ENCODE results near the gene FAM162B. TPM values are rescaled to one million over a fixed set of nuclear protein-coding genes. Genes with fewer than 3 reads are reported as not detected.
A peak's percentile ranks its signal among the peaks of the same experiment; 100 is the strongest.
"Not testable (repeated sequence)": the region's sequence is repeated elsewhere in the genome, so short reads cannot be mapped to it uniquely, and the experiment has no call there.

Gene FAM162B
- total RNA-seq, 1 donor from 2014 or later = not detected

GRCh38 chr6:116726947-116727346 is 38.6 kb downstream of the FAM162B start:
- no peaks in the 10 kb centered on the region for H3K27me3 ChIP-seq (ENCODE audit: control insufficient read depth, insufficient read depth, low read length)
- peaks cover 1% of the 10 kb centered on the region for H3K36me3 ChIP-seq (ENCODE audit: control insufficient read depth, insufficient read depth, low read length)
- DNase-seq (ENCODE audit: low read depth) (no peak), FAIRE-seq (no peak)
- no peak for TF ChIP-seq CTCF (IDR thresholded peaks at IDR 0.05; ENCODE audit: insufficient read depth, low read length, severe bottlenecking)
- H3K4me3 ChIP-seq (ENCODE audit: low read depth, low read length) = no peak overlapping the region

- no peak overlapping the region for H3K4me3 ChIP-seq (ENCODE audit: low read depth, low read length)
- H3K27me3 ChIP-seq (ENCODE audit: control insufficient read depth, insufficient read depth, low read length) = no peaks in the 10 kb centered on the region
- DNase-seq (ENCODE audit: low read depth) (no peak), FAIRE-seq (peak; percentile 40)
- no peak for TF ChIP-seq CTCF (IDR thresholded peaks at IDR 0.05; ENCODE audit: insufficient read depth, low read length, severe bottlenecking)
- H3K36me3 ChIP-seq (ENCODE audit: control insufficient read depth, insufficient read depth, low read length) = no peaks in the 10 kb centered on the region
Measured at GRCh38 chr6:116714761-116715160, 50.8 kb downstream of the FAM162B start.

GRCh38 chr6:116714296-116714695 is 51.2 kb downstream of the FAM162B start:
- no peaks in the 10 kb centered on the region for H3K36me3 ChIP-seq (ENCODE audit: control insufficient read depth, insufficient read depth, low read length)
- no peak overlapping the region for H3K4me3 ChIP-seq (ENCODE audit: low read depth, low read length)
- TF ChIP-seq CTCF (IDR thresholded peaks at IDR 0.05; ENCODE audit: insufficient read depth, low read length, severe bottlenecking) = no peak
- FAIRE-seq (no peak), DNase-seq (ENCODE audit: low read depth) (no peak)
- H3K27me3 ChIP-seq (ENCODE audit: control insufficient read depth, insufficient read depth, low read length) = no peaks in the 10 kb centered on the region

- FAIRE-seq (no peak), DNase-seq (ENCODE audit: low read depth) (no peak)
- H3K27me3 ChIP-seq (ENCODE audit: control insufficient read depth, insufficient read depth, low read length) = no peaks in the 10 kb centered on the region
- H3K4me3 ChIP-seq (ENCODE audit: low read depth, low read length) = no peak overlapping the region
- TF ChIP-seq CTCF (IDR thresholded peaks at IDR 0.05; ENCODE audit: insufficient read depth, low read length, severe bottlenecking) = no peak
- no peaks in the 10 kb centered on the region for H3K36me3 ChIP-seq (ENCODE audit: control insufficient read depth, insufficient read depth, low read length)
Measured at GRCh38 chr6:116705917-116706316, 59.6 kb downstream of the FAM162B start.

- not testable (repeated sequence) for DNase-seq (ENCODE audit: low read depth); H3K36me3 ChIP-seq (ENCODE audit: control insufficient read depth, insufficient read depth, low read length); FAIRE-seq; H3K27me3 ChIP-seq (ENCODE audit: control insufficient read depth, insufficient read depth, low read length); H3K4me3 ChIP-seq (ENCODE audit: low read depth, low read length)
Measured at GRCh38 chr6:116703888-116704287, 61.6 kb downstream of the FAM162B start.

Other genes starting within 250 kb of the FAM162B start
- not detected in 2 replicates for gene TRAPPC3L, start 220.0 kb downstream of the FAM162B start, total RNA-seq
- under 0.01 TPM in 1 of 2 replicates, not detected in the other for gene CALHM4, start 212.0 kb downstream of the FAM162B start, total RNA-seq
- gene RWDD1, start 194.2 kb downstream of the FAM162B start, total RNA-seq = 19.5 and 19.6 TPM in 2 replicates
- gene RSPH4A, start 149.2 kb downstream of the FAM162B start, total RNA-seq = 0.13 and 0.26 TPM in 2 replicates
- 18.7 and 23.0 TPM in 2 replicates for gene ZUP1, start 97.0 kb downstream of the FAM162B start, total RNA-seq
- gene KPNA5, start 84.5 kb downstream of the FAM162B start, total RNA-seq = 2.2 and 3.2 TPM in 2 replicates
- not detected in 2 replicates for gene GPRC6A, start 63.4 kb upstream of the FAM162B start, total RNA-seq
- gene RFX6, start 111.5 kb upstream of the FAM162B start, total RNA-seq = not detected in 2 replicates

Data from bronchial epithelial cell (primary cell).